IMR-90 (cell line): ENCODE measurements around the gene CYBRD1. TPM values are rescaled to one million over a fixed set of nuclear protein-coding genes. Genes with fewer than 3 reads are reported as not detected.

Source experiments
- ATAC-seq: fragments of 200-7000 bp; cut with Tn5 transposase; 2 replicates; pipeline ENCODE4 v1.9.1; 2020; ENCODE audit warnings: low read depth, mild to moderate bottlenecking, moderate library complexity
- BruUV-seq: library from RNA; stranded (reverse); fragments of 400-500 nt; replicated peaks from 2 replicates; lab custom pipeline; 2021; lab: Mats Ljungman, UMichigan
- CTCF ChIA-PET: fragments of 300-600 bp; formaldehyde crosslinking; extraction: SDS; loops from one replicate; lab custom pipeline; 2021; ENCODE audit warnings: antibody characterized with exemption; lab: Yijun Ruan, JAX
- POLR2A ChIA-PET: fragments of 300-600 bp; sonication (Branson Sonifier 250); formaldehyde crosslinking; loops from one replicate; lab custom pipeline; 2022; ENCODE audit warnings: antibody characterized with exemption; ENCODE audit not compliant: unreplicated experiment; lab: Charles Lee
- DNase-seq: peaks from one replicate; pipeline ENCODE4 v3.0.0; 2013
- H2AFZ ChIP-seq: replicated peaks from 2 replicates; pipeline ENCODE3; 2013; ENCODE audit warnings: low read length, mild to moderate bottlenecking; ENCODE audit not compliant: poor library complexity
- H2AK5ac ChIP-seq: 2 replicates; pipeline ENCODE4 v1.6.1; 2013; ENCODE audit warnings: low read depth, low read length, inconsistent platforms
- H2AK9ac ChIP-seq: replicated peaks from 2 replicates; pipeline ENCODE3; 2013; ENCODE audit warnings: mild to moderate bottlenecking, low read depth, low read length, moderate library complexity; ENCODE audit not compliant: poor library complexity
- H2BK120ac ChIP-seq: 2 replicates; pipeline ENCODE4 v1.6.1; 2013; ENCODE audit warnings: low read depth, low read length, inconsistent platforms
- H2BK15ac ChIP-seq: 3 replicates; pipeline ENCODE4 v1.6.1; 2013; ENCODE audit warnings: low read depth, low read length, inconsistent platforms
- H2BK20ac ChIP-seq: 2 replicates; pipeline ENCODE4 v1.6.1; 2013; ENCODE audit warnings: low read depth, mild to moderate bottlenecking, inconsistent platforms, low read length, moderate library complexity
- H2BK5ac ChIP-seq: 2 replicates; pipeline ENCODE4 v1.6.1; 2013; ENCODE audit warnings: mild to moderate bottlenecking, low read depth, low read length, inconsistent platforms; ENCODE audit not compliant: poor library complexity, severe bottlenecking
- H3K14ac ChIP-seq: replicated peaks from 2 replicates; pipeline ENCODE4 v1.6.1; 2013; ENCODE audit warnings: low read depth, low read length, inconsistent platforms
- H3K18ac ChIP-seq: 2 replicates; pipeline ENCODE4 v1.6.1; 2013; ENCODE audit warnings: low read depth, low read length, control low read depth
- H3K23ac ChIP-seq: 2 replicates; pipeline ENCODE4 v1.6.1; 2013; ENCODE audit warnings: low read depth, low read length, inconsistent platforms
- H3K27ac ChIP-seq: 2 replicates; pipeline ENCODE4 v1.5.1; 2013; ENCODE audit warnings: mild to moderate bottlenecking, control low read depth, low read length; ENCODE audit not compliant: insufficient read depth
- H3K27me3 ChIP-seq: 2 replicates; pipeline ENCODE4 v1.6.1; 2013; ENCODE audit warnings: low read length; ENCODE audit not compliant: control insufficient read depth, insufficient read depth
- H3K36me3 ChIP-seq: 2 replicates; pipeline ENCODE4 v1.6.1; 2013; ENCODE audit warnings: low read length, mixed read lengths; ENCODE audit not compliant: control insufficient read depth, insufficient read depth
- H3K4ac ChIP-seq: 2 replicates; pipeline ENCODE4 v1.6.1; 2013; ENCODE audit warnings: low read depth, low read length, inconsistent platforms
- H3K4me1 ChIP-seq: 2 replicates; pipeline ENCODE4 v1.6.1; 2013; ENCODE audit warnings: low read length, mixed read lengths; ENCODE audit not compliant: control insufficient read depth, insufficient read depth
- H3K4me2 ChIP-seq: 2 replicates; pipeline ENCODE4 v1.6.1; 2013; ENCODE audit warnings: low read depth, mild to moderate bottlenecking, control low read depth, low read length, moderate library complexity
- H3K4me3 ChIP-seq: 2 replicates; pipeline ENCODE4 v1.5.1; 2013; ENCODE audit warnings: low read depth, mild to moderate bottlenecking, control low read depth, low read length, moderate library complexity; ENCODE audit not compliant: insufficient read depth
- H3K56ac ChIP-seq: 2 replicates; pipeline ENCODE4 v1.6.1; 2013; ENCODE audit warnings: low read length, inconsistent platforms; ENCODE audit not compliant: insufficient read depth; ENCODE audit errors: extremely low read depth
- H3K79me1 ChIP-seq, 2 experiments: 2 replicates each; pipeline ENCODE4 v1.6.1; 2013; ENCODE audit warnings: low read length in 2 of 2, inconsistent platforms in 1 of 2, low read depth in 1 of 2
- H3K9ac ChIP-seq: 2 replicates; pipeline ENCODE4 v1.6.1; 2013; ENCODE audit warnings: low read depth, low read length, control low read depth
- H3K9me1 ChIP-seq: 2 replicates; pipeline ENCODE4 v1.6.1; 2013; ENCODE audit warnings: low read length, inconsistent platforms; ENCODE audit not compliant: insufficient read depth
- H3K9me3 ChIP-seq: 2 replicates; pipeline ENCODE4 v1.6.1; 2013; ENCODE audit warnings: low read length; ENCODE audit not compliant: control insufficient read depth, insufficient read depth
- H4K20me1 ChIP-seq: 2 replicates; pipeline ENCODE4 v1.6.1; 2013; ENCODE audit warnings: low read length, inconsistent platforms; ENCODE audit not compliant: insufficient read depth
- H4K5ac ChIP-seq: 2 replicates; pipeline ENCODE4 v1.6.1; 2013; ENCODE audit warnings: mild to moderate bottlenecking, low read depth, low read length, control low read depth
- H4K8ac ChIP-seq, 2 experiments: 2 replicates each; pipeline ENCODE4 v1.6.1; 2013; ENCODE audit warnings: low read depth in 2 of 2, low read length in 2 of 2, control low read depth in 1 of 2, inconsistent platforms in 1 of 2
- H4K91ac ChIP-seq: 2 replicates; pipeline ENCODE4 v1.6.1; 2013; ENCODE audit warnings: low read depth, low read length, inconsistent platforms; ENCODE audit not compliant: insufficient read depth
- CEBPB ChIP-seq: IDR thresholded peaks from 2 replicates; pipeline ENCODE4 v1.6.1; 2012; ENCODE audit warnings: low read depth, low read length, improper control_type of control experiment
- WGBS, 2 experiments: methylation state at CpG; one replicate each; pipeline versions ENCODE4 v1.1.5 to v1.1.7; 2013; ENCODE audit warnings: missing lambda C conversion rate in 2 of 2; ENCODE audit not compliant: insufficient read length in 1 of 2; ENCODE audit errors: extremely low coverage in 2 of 2; 5-methylcytosine and 5-hydroxymethylcytosine counted together
- dilution Hi-C: fragments of 300-500 bp; cut with HindIII; formaldehyde crosslinking; loops from one replicate; pipeline ENCODE4 v1.14.3; 2018; ENCODE audit warnings: low sequenced_read_pairs; ENCODE audit not compliant: unreplicated experiment
- in situ Hi-C: fragments of 300-500 bp; cut with MboI; formaldehyde crosslinking; loops from 3 replicates; pipeline ENCODE4 v1.14.3; 2019; ENCODE audit warnings: low sequenced_read_pairs, inconsistent platforms, mixed read lengths
- intact Hi-C: fragments of 100-400 bp; cut with micrococcal nuclease; formaldehyde crosslinking; loops from 2 replicates; pipeline ENCODE4 v1.10.0; 2022
- polyA plus RNA-seq, 3 experiments: library from polyadenylated mRNA; depleted of rRNA; stranded (reverse); fragments of >200 nt; gene quantifications; 2 replicates each; pipeline ENCODE4 v1.2.3, GENCODE V29; 2012; ENCODE audit warnings: low replicate concordance in 1 of 3
- total RNA-seq: library from RNA; depleted of rRNA; stranded (reverse); fragments of >200 nt; gene quantifications from 2 replicates; pipeline ENCODE4 v1.2.3, GENCODE V29; 2012
- TF ChIP-seq, protein P1 (sequence below): conservative IDR thresholded peaks from 2 replicates; pipeline ENCODE4 v1.5.1; 2012; ENCODE audit warnings: mild to moderate bottlenecking, low read depth, low read length, improper control_type of control experiment

Gene CYBRD1
- total and polyA plus RNA-seq, 2 of the 4 experiments (the other 2 are of a cell fraction), result 53.2 to 103 TPM

DNA sequence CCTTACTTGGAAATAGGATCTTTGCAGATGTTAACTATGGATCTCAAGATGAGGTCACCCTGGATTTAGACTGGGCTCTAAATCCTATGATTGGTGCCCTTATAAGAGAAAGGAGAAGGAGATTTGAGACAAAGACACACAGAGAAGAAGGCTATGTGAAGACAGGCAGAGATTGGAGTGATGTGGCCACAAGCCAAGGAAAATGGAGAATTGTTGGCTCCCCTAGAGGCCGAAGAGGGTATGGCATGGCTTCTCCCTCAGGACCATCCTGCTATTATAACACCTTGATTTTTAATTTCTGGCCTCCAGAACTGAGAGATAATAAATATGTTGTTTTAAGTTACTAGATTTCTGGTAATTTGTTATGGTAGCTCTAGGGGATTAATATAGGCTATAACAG lies 7.6 kb downstream of the CYBRD1 start:
- no peak overlapping the region for H3K27ac ChIP-seq
- no peaks in the 10 kb centered on the region; the same call in 1 of the 2 replicates for H3K9me1 ChIP-seq
- no peak overlapping the region for H3K9ac ChIP-seq
- BruUV-seq, result no TSS peak
- peaks cover 9% of the 10 kb centered on the region; the same call in 1 of the 2 replicates for H4K20me1 ChIP-seq
- H3K9me3 ChIP-seq, result no peaks in the 10 kb centered on the region
- H2BK5ac ChIP-seq, result no peak overlapping the region
- ChIA-PET CTCF (no interaction called here), POLR2A (no interaction called here)
- H4K91ac ChIP-seq, result no peak overlapping the region
- H2AFZ ChIP-seq, result no peak overlapping the region
- no CpG with 5 or more reads among the region's 1 CpG for WGBS, 2 experiments
- H2AK9ac ChIP-seq, result no peak overlapping the region
- no peak overlapping the region for H3K4me2 ChIP-seq
- no peak overlapping the region for H3K18ac ChIP-seq
- H2AK5ac ChIP-seq, result peak overlapping the region; percentile 35; the same call in 1 of the 2 replicates
- no peak overlapping the region for H3K56ac ChIP-seq
- peaks cover 2% of the 10 kb centered on the region; the same call in 1 of the 2 replicates for H3K36me3 ChIP-seq
- H4K8ac ChIP-seq, result no peak overlapping the region
- H4K5ac ChIP-seq, result no peak overlapping the region
- 0 out of 2 replicates have a peak overlapping the region, but pooled peaks have one; percentile 13 for H3K14ac ChIP-seq
- ATAC-seq (no peak), DNase-seq (no peak)
- H2BK20ac ChIP-seq, result no peak overlapping the region
- peak overlapping the region; percentile 77; the same call in 1 of the 3 replicates for H2BK15ac ChIP-seq
- in situ Hi-C loops, result no loop called here
- no peak overlapping the region for H2BK120ac ChIP-seq
- dilution Hi-C loops, result no loop called here
- 0 out of 2 replicates have a peak overlapping the region, but pooled peaks have one; percentile 4 for H3K4ac ChIP-seq
- TF ChIP-seq CEBPB, result no peak
- TF ChIP-seq, protein P1, sequence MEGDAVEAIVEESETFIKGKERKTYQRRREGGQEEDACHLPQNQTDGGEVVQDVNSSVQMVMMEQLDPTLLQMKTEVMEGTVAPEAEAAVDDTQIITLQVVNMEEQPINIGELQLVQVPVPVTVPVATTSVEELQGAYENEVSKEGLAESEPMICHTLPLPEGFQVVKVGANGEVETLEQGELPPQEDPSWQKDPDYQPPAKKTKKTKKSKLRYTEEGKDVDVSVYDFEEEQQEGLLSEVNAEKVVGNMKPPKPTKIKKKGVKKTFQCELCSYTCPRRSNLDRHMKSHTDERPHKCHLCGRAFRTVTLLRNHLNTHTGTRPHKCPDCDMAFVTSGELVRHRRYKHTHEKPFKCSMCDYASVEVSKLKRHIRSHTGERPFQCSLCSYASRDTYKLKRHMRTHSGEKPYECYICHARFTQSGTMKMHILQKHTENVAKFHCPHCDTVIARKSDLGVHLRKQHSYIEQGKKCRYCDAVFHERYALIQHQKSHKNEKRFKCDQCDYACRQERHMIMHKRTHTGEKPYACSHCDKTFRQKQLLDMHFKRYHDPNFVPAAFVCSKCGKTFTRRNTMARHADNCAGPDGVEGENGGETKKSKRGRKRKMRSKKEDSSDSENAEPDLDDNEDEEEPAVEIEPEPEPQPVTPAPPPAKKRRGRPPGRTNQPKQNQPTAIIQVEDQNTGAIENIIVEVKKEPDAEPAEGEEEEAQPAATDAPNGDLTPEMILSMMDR, result peak; percentile 39
- intact Hi-C loops, result loop anchor here (10.0 kb wide), 2 partner anchors 375 to 555 kb away; no protein-coding TSS in a partner anchor
- peaks cover 4% of the 10 kb centered on the region; the same call in 1 of the 2 replicates for H3K4me1 ChIP-seq
- H3K27me3 ChIP-seq, result no peaks in the 10 kb centered on the region
- H3K4me3 ChIP-seq, result no peak overlapping the region
- H3K23ac ChIP-seq, result no peak overlapping the region
- H3K79me1 ChIP-seq, result peaks cover 12 to 62% of the 10 kb centered on the region in 2 experiments
